HL-60 (cell line): ENCODE results near the gene FAF1.

Source experiments
- POLR2AphosphoS5 ChIP-seq: IDR thresholded peaks from 2 replicates; pipeline ENCODE4 v1.6.1; 2012; ENCODE audit warnings: low read depth
- REST ChIP-seq: IDR thresholded peaks from 2 replicates; pipeline ENCODE4 v1.6.1; 2012; ENCODE audit warnings: low read depth; ENCODE audit not compliant: insufficient replicate concordance
- TF ChIP-seq, protein P1 (sequence below): IDR thresholded peaks from one replicate; pipeline ENCODE4 v1.5.1; 2011; ENCODE audit warnings: low read length, control low read depth, inconsistent platforms; ENCODE audit not compliant: insufficient read depth

GRCh38 chr1:50527249-50527986 is 432.6 kb downstream of the FAF1 start:
- no peak for TF ChIP-seq REST
- TF ChIP-seq, protein P1, sequence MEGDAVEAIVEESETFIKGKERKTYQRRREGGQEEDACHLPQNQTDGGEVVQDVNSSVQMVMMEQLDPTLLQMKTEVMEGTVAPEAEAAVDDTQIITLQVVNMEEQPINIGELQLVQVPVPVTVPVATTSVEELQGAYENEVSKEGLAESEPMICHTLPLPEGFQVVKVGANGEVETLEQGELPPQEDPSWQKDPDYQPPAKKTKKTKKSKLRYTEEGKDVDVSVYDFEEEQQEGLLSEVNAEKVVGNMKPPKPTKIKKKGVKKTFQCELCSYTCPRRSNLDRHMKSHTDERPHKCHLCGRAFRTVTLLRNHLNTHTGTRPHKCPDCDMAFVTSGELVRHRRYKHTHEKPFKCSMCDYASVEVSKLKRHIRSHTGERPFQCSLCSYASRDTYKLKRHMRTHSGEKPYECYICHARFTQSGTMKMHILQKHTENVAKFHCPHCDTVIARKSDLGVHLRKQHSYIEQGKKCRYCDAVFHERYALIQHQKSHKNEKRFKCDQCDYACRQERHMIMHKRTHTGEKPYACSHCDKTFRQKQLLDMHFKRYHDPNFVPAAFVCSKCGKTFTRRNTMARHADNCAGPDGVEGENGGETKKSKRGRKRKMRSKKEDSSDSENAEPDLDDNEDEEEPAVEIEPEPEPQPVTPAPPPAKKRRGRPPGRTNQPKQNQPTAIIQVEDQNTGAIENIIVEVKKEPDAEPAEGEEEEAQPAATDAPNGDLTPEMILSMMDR: no peak
- TF ChIP-seq POLR2AphosphoS5: no peak
